TTC549 (cell line): ENCODE measurements around the gene LRRC72.
"Not testable (repeated sequence)": the region's sequence is repeated elsewhere in the genome, so short reads cannot be mapped to it uniquely, and the experiment has no call there.

Experiments
- FAIRE-seq: peaks from 2 replicates; lab custom pipeline; 2012; peaks lifted over from hg19 to GRCh38; lab: Jason Lieb, UNC

The LRRC72 gene

GRCh38 chr7:16529697-16530096, 3.1 kb downstream of the LRRC72 start:
- FAIRE-seq = no peak

DNA sequence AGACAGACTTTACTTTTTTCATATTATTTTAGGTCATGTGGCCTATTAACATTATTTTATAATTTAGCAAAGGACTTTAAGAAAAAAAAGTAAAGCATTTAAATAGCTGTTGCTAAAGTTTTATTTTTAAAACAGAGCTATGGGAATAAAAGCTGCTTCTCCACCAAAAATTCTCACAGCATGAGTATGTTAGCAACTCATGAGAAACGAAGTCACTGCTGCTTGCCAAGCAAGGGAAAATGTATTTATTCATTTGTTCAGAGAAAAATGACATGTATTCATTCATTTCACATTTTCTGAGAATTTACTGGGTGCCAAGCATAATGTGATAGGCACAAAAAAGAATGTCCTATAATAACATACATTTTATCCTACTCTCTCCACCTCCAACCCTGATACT, 5.1 kb downstream of the LRRC72 start:
- FAIRE-seq = no peak

DNA sequence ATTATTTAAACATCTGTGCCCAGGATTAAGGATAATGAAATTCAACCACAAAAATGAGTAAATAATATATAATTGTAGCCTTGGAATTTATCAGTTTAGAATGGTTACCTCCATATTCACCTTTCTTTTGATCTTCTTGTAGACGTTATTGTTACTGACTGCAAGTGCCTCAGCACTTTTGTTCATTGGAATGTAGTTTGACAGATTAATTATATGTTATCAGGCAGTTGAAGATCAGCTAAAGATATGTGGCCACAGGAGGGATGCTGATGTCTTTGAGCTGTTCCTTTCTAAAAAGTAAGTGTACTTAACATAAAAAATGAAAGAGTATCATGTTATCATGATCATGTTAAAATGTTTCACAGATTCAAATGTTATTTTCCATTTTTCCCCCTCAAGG, 5.6 kb downstream of the LRRC72 start:
- no peak for FAIRE-seq

DNA sequence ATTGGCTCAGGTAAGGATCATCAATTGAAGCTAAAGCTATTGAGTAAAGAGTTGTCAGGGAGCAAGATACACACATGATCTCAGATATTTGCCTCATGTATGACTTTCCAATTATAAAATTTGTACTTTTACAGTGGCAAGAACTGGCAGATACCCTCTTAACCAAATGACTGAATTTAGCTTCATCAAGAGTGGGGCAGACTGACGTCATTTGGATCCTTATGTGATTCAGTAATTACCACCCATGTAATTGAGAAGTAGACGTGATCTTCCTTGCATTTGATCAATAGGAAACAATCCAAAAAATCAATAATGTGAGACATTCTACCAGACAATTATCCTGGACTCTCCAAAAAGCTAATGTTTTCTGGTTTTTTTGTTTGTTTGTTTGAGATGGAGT, 8.9 kb downstream of the LRRC72 start:
- FAIRE-seq = no peak

- not testable (repeated sequence) for FAIRE-seq
These were observed 13.9 kb downstream of the LRRC72 start for GRCh38 chr7:16540559-16540958.

DNA sequence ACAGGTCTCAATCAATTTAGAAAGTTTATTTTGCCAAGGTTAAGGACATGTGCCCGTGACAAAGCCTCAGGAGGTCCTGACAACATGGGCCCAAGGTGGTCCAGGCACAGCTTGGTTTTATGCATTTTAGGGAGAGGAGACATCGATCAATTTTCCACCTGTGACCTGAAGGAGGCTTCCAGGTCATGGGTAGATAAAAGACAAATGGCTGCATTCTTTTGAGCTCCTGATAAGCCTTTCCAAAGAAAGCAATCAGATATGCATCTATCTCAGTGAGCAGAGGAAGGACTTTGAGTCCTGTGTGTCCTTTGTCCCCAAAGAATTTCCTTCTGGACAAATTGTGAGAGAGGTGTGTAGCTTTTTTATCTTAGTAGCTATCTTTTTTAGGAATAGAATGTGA, 15.8 kb downstream of the LRRC72 start:
- FAIRE-seq = no peak

GRCh38 chr7:16543456-16543855, 16.8 kb downstream of the LRRC72 start:
- FAIRE-seq = no peak

- no peak for FAIRE-seq
These were observed 20.4 kb downstream of the LRRC72 start for GRCh38 chr7:16546921-16547505.

DNA sequence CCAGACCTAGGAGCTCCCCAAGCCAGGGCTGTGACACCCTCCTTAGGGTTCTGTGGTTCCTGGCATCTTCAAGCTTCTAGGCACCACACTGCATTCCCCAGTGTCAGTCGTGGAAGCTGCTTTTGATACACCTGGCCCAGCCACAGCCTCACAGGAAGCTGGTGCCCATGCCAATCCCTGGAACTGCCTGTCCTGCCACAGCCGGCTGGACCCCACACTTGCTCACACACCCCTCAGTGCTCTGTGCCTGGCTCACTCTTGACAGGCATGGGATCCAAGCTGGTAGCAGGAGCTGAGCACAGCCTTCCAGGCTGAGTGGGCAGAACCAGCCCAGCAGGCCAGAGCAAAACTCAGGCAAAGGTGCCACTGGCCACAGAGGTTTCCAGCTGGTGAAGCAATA, 21.8 kb downstream of the LRRC72 start:
- FAIRE-seq = no peak

GRCh38 chr7:16550671-16551070, 24.0 kb downstream of the LRRC72 start:
- FAIRE-seq = no peak

DNA sequence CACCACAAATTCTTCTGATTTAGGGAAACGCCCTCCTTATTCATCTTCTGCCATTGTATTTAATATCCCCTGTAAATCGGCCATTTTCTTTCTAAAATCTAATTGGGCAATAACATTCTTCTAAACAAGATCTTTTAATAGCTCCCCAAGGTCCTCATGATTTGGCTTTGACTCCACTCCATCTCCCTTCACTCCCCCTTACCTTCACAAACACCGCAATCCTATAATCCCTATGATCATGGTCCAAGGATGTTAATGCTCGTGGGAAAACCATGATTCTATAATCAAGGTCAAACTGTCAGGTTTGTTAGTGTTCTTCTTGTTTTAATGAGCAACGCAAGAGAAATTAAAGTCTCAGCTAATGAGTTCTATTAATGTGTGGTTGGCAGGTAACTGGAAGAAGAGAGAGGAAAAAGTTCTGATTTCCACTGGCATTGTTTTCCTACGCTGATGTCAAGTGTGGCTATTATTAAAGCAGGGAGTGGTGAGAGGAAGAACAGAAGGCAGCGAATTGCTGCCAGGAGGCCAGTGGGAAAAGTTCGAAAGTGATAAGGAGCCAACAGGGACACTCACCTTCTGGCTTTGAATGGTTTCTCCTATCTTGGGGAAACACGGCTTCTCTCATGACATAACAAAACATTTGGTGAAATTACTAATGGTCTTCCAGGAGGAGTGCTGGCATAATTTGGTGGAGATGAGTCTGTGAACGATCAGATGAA, 28.1 kb downstream of the LRRC72 start:
- no peak for FAIRE-seq

- FAIRE-seq = no peak
These were observed 29.7 kb downstream of the LRRC72 start for GRCh38 chr7:16556359-16556758.

DNA sequence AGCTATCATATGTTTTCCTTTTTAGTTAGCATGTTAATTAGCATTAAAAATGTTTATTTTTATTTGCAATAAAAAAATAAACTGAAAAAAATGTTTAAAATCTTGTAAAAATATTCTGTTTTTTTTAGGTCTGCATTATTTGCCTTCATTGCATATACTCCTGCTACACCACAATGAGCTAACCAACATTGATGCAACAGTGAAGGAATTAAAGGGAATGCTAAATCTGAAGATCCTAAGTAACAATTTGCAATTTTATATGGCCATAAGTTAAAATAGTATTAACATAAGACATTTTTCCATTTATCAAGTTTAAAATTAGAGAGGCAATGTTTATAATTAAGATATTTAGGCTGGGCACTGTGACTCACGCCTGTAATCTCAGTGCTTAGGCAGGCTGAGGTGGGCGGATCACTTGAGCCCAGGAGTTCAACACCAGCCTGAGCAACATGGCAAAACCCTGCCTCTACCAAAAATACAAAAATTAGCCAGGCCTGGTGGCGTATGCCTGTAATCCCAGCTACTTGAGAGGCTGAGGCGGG, 32.2 kb downstream of the LRRC72 start:
- FAIRE-seq = no peak

DNA sequence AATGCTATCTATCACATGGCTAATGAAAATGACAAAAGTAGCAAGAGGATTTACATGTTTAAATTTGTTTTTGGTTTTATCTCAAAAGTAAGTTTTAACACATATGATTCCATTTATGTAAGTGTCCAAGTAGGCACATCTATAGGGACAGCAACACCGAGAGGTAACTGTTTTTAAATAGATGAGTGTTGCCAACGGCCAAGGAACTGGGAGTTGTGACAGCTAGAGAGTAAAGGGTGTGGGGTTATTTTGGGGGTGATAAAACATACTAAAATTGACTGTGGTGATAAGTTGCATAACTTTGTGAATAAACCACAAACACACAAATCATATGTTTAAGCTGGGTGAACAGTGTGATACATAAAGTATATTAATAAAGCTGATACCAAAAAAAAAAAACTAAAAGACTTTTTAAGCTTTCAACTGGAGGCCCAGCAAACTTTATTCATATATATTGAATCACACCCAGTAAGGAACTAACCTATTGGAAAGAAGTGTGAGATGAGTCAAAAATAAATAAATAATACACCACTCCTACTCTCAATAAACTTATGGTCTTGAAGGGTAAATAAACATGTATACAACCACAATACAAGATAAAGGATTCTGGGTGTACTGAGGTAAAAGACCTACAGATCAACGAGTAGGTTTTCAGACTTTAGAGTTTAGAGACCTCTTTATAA, 33.0 kb downstream of the LRRC72 start:
- FAIRE-seq = no peak

- FAIRE-seq = no peak
These were observed 35.3 kb downstream of the LRRC72 start for GRCh38 chr7:16561943-16562342.

- no peak for FAIRE-seq
These were observed 36.0 kb downstream of the LRRC72 start for GRCh38 chr7:16562456-16563220.

- no peak for FAIRE-seq
These were observed 36.8 kb downstream of the LRRC72 start for GRCh38 chr7:16563281-16564022.

GRCh38 chr7:16564023-16564380, 37.4 kb downstream of the LRRC72 start:
- no peak for FAIRE-seq

GRCh38 chr7:16564909-16565426, 38.3 kb downstream of the LRRC72 start:
- FAIRE-seq = peak; percentile 58

- FAIRE-seq = no peak
These were observed 45.3 kb downstream of the LRRC72 start for GRCh38 chr7:16571941-16572340.

DNA sequence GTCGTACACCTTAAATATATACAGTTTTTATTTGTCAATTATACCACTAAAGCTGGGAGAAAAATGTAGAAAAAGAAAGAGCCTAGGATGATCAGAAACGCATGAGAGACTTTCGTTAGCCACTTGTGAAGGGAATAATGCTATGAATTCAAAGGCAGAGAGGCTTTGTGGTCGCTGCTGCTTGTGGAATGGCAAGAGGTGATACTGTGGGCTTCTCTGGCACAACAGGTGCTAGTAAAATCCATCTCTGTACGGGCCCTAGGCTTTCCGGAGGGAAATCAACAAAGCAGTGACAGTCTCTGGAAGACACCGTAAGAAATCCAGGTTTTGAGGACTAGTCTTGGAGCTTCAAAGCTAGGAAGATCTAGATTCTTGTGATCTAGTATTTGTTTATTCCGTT, 52.6 kb downstream of the LRRC72 start:
- no peak for FAIRE-seq

DNA sequence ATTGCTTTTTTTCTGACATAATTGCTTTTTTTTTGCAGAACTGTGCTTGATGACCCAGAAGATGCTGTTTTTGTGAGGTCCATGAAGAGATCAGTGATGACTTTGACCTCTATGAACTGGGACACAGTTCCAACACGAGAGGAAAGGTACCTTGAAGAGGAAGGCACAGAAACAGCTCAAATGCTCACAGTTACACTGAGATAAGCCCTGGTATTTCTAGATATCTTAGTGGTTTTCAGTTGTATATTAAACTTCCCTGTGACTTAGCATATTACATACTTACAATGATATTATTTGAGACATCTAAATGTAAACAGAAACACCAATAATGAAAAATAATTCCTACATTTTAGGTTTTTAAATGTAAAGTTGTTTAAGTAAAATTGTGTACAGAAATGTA, 54.7 kb downstream of the LRRC72 start:
- no peak for FAIRE-seq
